IMR-90 (cell line): ENCODE data around the gene ABCA2. TPM values are rescaled to one million over a fixed set of nuclear protein-coding genes. Genes with fewer than 3 reads are reported as not detected.

Source experiments
- ATAC-seq: fragments of 200-7000 bp; cut with Tn5 transposase; 2 replicates; pipeline ENCODE4 v1.9.1; 2020; ENCODE audit warnings: low read depth, mild to moderate bottlenecking, moderate library complexity
- BruUV-seq: library from RNA; stranded (reverse); fragments of 400-500 nt; replicated peaks from 2 replicates; lab custom pipeline; 2021; lab: Mats Ljungman, UMichigan
- CTCF ChIA-PET: fragments of 300-600 bp; formaldehyde crosslinking; extraction: SDS; loops from one replicate; lab custom pipeline; 2021; ENCODE audit warnings: antibody characterized with exemption; lab: Yijun Ruan, JAX
- POLR2A ChIA-PET: fragments of 300-600 bp; sonication (Branson Sonifier 250); formaldehyde crosslinking; loops from one replicate; lab custom pipeline; 2022; ENCODE audit warnings: antibody characterized with exemption; ENCODE audit not compliant: unreplicated experiment; lab: Charles Lee
- DNase-seq: peaks from one replicate; pipeline ENCODE4 v3.0.0; 2013
- H2AFZ ChIP-seq: replicated peaks from 2 replicates; pipeline ENCODE3; 2013; ENCODE audit warnings: low read length, mild to moderate bottlenecking; ENCODE audit not compliant: poor library complexity
- H2AK5ac ChIP-seq: 2 replicates; pipeline ENCODE4 v1.6.1; 2013; ENCODE audit warnings: low read depth, low read length, inconsistent platforms
- H2AK9ac ChIP-seq: replicated peaks from 2 replicates; pipeline ENCODE3; 2013; ENCODE audit warnings: mild to moderate bottlenecking, low read depth, low read length, moderate library complexity; ENCODE audit not compliant: poor library complexity
- H2BK120ac ChIP-seq: 2 replicates; pipeline ENCODE4 v1.6.1; 2013; ENCODE audit warnings: low read depth, low read length, inconsistent platforms
- H2BK15ac ChIP-seq: 3 replicates; pipeline ENCODE4 v1.6.1; 2013; ENCODE audit warnings: low read depth, low read length, inconsistent platforms
- H2BK20ac ChIP-seq: 2 replicates; pipeline ENCODE4 v1.6.1; 2013; ENCODE audit warnings: low read depth, mild to moderate bottlenecking, inconsistent platforms, low read length, moderate library complexity
- H2BK5ac ChIP-seq: 2 replicates; pipeline ENCODE4 v1.6.1; 2013; ENCODE audit warnings: mild to moderate bottlenecking, low read depth, low read length, inconsistent platforms; ENCODE audit not compliant: poor library complexity, severe bottlenecking
- H3K14ac ChIP-seq: replicated peaks from 2 replicates; pipeline ENCODE4 v1.6.1; 2013; ENCODE audit warnings: low read depth, low read length, inconsistent platforms
- H3K18ac ChIP-seq: 2 replicates; pipeline ENCODE4 v1.6.1; 2013; ENCODE audit warnings: low read depth, low read length, control low read depth
- H3K23ac ChIP-seq: 2 replicates; pipeline ENCODE4 v1.6.1; 2013; ENCODE audit warnings: low read depth, low read length, inconsistent platforms
- H3K27ac ChIP-seq: 2 replicates; pipeline ENCODE4 v1.5.1; 2013; ENCODE audit warnings: mild to moderate bottlenecking, control low read depth, low read length; ENCODE audit not compliant: insufficient read depth
- H3K27me3 ChIP-seq: 2 replicates; pipeline ENCODE4 v1.6.1; 2013; ENCODE audit warnings: low read length; ENCODE audit not compliant: control insufficient read depth, insufficient read depth
- H3K36me3 ChIP-seq: 2 replicates; pipeline ENCODE4 v1.6.1; 2013; ENCODE audit warnings: low read length, mixed read lengths; ENCODE audit not compliant: control insufficient read depth, insufficient read depth
- H3K4ac ChIP-seq: 2 replicates; pipeline ENCODE4 v1.6.1; 2013; ENCODE audit warnings: low read depth, low read length, inconsistent platforms
- H3K4me1 ChIP-seq: 2 replicates; pipeline ENCODE4 v1.6.1; 2013; ENCODE audit warnings: low read length, mixed read lengths; ENCODE audit not compliant: control insufficient read depth, insufficient read depth
- H3K4me2 ChIP-seq: 2 replicates; pipeline ENCODE4 v1.6.1; 2013; ENCODE audit warnings: low read depth, mild to moderate bottlenecking, control low read depth, low read length, moderate library complexity
- H3K4me3 ChIP-seq: 2 replicates; pipeline ENCODE4 v1.5.1; 2013; ENCODE audit warnings: low read depth, mild to moderate bottlenecking, control low read depth, low read length, moderate library complexity; ENCODE audit not compliant: insufficient read depth
- H3K56ac ChIP-seq: 2 replicates; pipeline ENCODE4 v1.6.1; 2013; ENCODE audit warnings: low read length, inconsistent platforms; ENCODE audit not compliant: insufficient read depth; ENCODE audit errors: extremely low read depth
- H3K79me1 ChIP-seq, 2 experiments: 2 replicates each; pipeline ENCODE4 v1.6.1; 2013; ENCODE audit warnings: low read length in 2 of 2, inconsistent platforms in 1 of 2, low read depth in 1 of 2
- H3K9ac ChIP-seq: 2 replicates; pipeline ENCODE4 v1.6.1; 2013; ENCODE audit warnings: low read depth, low read length, control low read depth
- H3K9me1 ChIP-seq: 2 replicates; pipeline ENCODE4 v1.6.1; 2013; ENCODE audit warnings: low read length, inconsistent platforms; ENCODE audit not compliant: insufficient read depth
- H3K9me3 ChIP-seq: 2 replicates; pipeline ENCODE4 v1.6.1; 2013; ENCODE audit warnings: low read length; ENCODE audit not compliant: control insufficient read depth, insufficient read depth
- H4K20me1 ChIP-seq: 2 replicates; pipeline ENCODE4 v1.6.1; 2013; ENCODE audit warnings: low read length, inconsistent platforms; ENCODE audit not compliant: insufficient read depth
- H4K5ac ChIP-seq: 2 replicates; pipeline ENCODE4 v1.6.1; 2013; ENCODE audit warnings: mild to moderate bottlenecking, low read depth, low read length, control low read depth
- H4K8ac ChIP-seq, 2 experiments: 2 replicates each; pipeline ENCODE4 v1.6.1; 2013; ENCODE audit warnings: low read depth in 2 of 2, low read length in 2 of 2, control low read depth in 1 of 2, inconsistent platforms in 1 of 2
- H4K91ac ChIP-seq: 2 replicates; pipeline ENCODE4 v1.6.1; 2013; ENCODE audit warnings: low read depth, low read length, inconsistent platforms; ENCODE audit not compliant: insufficient read depth
- BHLHE40 ChIP-seq: fragments of 150-350 bp; IDR thresholded peaks from 2 replicates; pipeline ENCODE4 v1.6.1; 2016; ENCODE audit warnings: mild to moderate bottlenecking, low read depth, low read length
- CEBPB ChIP-seq: IDR thresholded peaks from 2 replicates; pipeline ENCODE4 v1.6.1; 2012; ENCODE audit warnings: low read depth, low read length, improper control_type of control experiment
- CHD1 ChIP-seq: IDR thresholded peaks from 2 replicates; pipeline ENCODE4 v1.6.1; 2012; ENCODE audit warnings: low read depth, low read length, improper control_type of control experiment
- FOS ChIP-seq: fragments of 150-350 bp; IDR thresholded peaks from 2 replicates; pipeline ENCODE4 v1.6.1; 2016; ENCODE audit warnings: low read depth, low read length
- MAFK ChIP-seq: IDR thresholded peaks from 2 replicates; pipeline ENCODE4 v1.6.1; 2012; ENCODE audit warnings: low read depth, low read length, improper control_type of control experiment
- MAZ ChIP-seq: IDR thresholded peaks from 2 replicates; pipeline ENCODE4 v1.6.1; 2012; ENCODE audit warnings: low read depth, mild to moderate bottlenecking, low read length, improper control_type of control experiment, moderate library complexity, borderline replicate concordance
- NFE2L2 ChIP-seq: fragments of 150-350 bp; IDR thresholded peaks from 2 replicates; pipeline ENCODE4 v1.6.1; 2016; ENCODE audit warnings: low read depth, mild to moderate bottlenecking, low read length
- POLR2A ChIP-seq: IDR thresholded peaks from 2 replicates; pipeline ENCODE4 v1.6.1; 2012; ENCODE audit warnings: mild to moderate bottlenecking, low read depth, low read length
- RAD21 ChIP-seq: IDR thresholded peaks from 2 replicates; pipeline ENCODE4 v1.6.1; 2012; ENCODE audit warnings: low read length, improper control_type of control experiment
- RCOR1 ChIP-seq: IDR thresholded peaks from 2 replicates; pipeline ENCODE4 v1.6.1; 2012; ENCODE audit warnings: mild to moderate bottlenecking, low read length, improper control_type of control experiment; ENCODE audit not compliant: insufficient replicate concordance
- RFX5 ChIP-seq: IDR thresholded peaks from 2 replicates; pipeline ENCODE4 v1.8.0; 2012; ENCODE audit warnings: low read depth, mild to moderate bottlenecking, low read length, moderate library complexity
- SMC3 ChIP-seq: fragments of 150-350 bp; IDR thresholded peaks from 2 replicates; pipeline ENCODE4 v1.6.1; 2016; ENCODE audit warnings: low read depth, mild to moderate bottlenecking, antibody characterized with exemption, low read length, moderate library complexity
- WGBS, 2 experiments: methylation state at CpG; one replicate each; pipeline versions ENCODE4 v1.1.5 to v1.1.7; 2013; ENCODE audit warnings: missing lambda C conversion rate in 2 of 2; ENCODE audit not compliant: insufficient read length in 1 of 2; ENCODE audit errors: extremely low coverage in 2 of 2; 5-methylcytosine and 5-hydroxymethylcytosine counted together
- dilution Hi-C: fragments of 300-500 bp; cut with HindIII; formaldehyde crosslinking; loops from one replicate; pipeline ENCODE4 v1.14.3; 2018; ENCODE audit warnings: low sequenced_read_pairs; ENCODE audit not compliant: unreplicated experiment
- in situ Hi-C: fragments of 300-500 bp; cut with MboI; formaldehyde crosslinking; loops from 3 replicates; pipeline ENCODE4 v1.14.3; 2019; ENCODE audit warnings: low sequenced_read_pairs, inconsistent platforms, mixed read lengths
- intact Hi-C: fragments of 100-400 bp; cut with micrococcal nuclease; formaldehyde crosslinking; loops from 2 replicates; pipeline ENCODE4 v1.10.0; 2022
- polyA plus RNA-seq, 3 experiments: library from polyadenylated mRNA; depleted of rRNA; stranded (reverse); fragments of >200 nt; gene quantifications; 2 replicates each; pipeline ENCODE4 v1.2.3, GENCODE V29; 2012; ENCODE audit warnings: low replicate concordance in 1 of 3
- total RNA-seq: library from RNA; depleted of rRNA; stranded (reverse); fragments of >200 nt; gene quantifications from 2 replicates; pipeline ENCODE4 v1.2.3, GENCODE V29; 2012
- TF ChIP-seq, protein P1 (sequence below): fragments of 150-350 bp; IDR thresholded peaks from 2 replicates; pipeline ENCODE4 v1.6.1; 2016; ENCODE audit warnings: low read depth, mild to moderate bottlenecking, low read length, moderate library complexity, borderline replicate concordance

Gene ABCA2
- total and polyA plus RNA-seq, 2 of the 4 experiments (the other 2 are of a cell fraction), result 3.8 to 46.0 TPM

DNA sequence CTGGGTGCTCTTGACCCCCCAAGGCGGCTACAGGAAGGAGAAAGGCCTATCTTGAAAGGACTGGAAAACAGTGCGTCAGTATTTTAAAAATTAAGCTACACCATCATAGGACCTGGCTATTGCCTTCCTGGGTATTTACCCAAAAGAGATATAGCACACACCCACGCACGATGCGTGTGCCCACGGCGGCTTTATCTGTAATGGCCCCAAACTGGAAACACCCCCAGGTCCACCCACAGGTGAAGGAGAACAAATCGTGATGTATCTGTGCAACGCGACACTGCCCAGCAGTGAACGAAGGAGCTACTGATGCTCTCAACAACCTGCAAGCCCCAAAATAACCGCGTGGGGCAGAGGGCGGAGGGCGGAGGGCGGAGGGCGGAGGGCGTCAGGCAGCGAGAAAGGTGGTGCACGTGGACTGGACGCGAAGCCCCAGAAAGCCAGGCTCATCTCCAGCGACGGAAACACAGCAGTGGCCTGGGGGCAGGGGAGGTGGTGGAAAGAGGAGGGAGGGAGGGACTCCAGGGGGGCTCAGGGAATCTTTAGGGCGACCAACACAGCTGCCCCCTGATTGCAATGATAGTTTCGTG lies 63.1 kb downstream of the ABCA2 start:
- H2BK120ac ChIP-seq, result no peak overlapping the region
- H3K4me3 ChIP-seq, result no peak overlapping the region
- no peak overlapping the region for H2BK20ac ChIP-seq
- no peak for ATAC-seq
- no peak overlapping the region for H2AFZ ChIP-seq
- dilution Hi-C loops, result no loop called here
- no peak overlapping the region for H2AK9ac ChIP-seq
- CTCF ChIA-PET, result interaction anchor here (1.0 kb wide), 1 partner anchor 11 kb away, joined by 3 read pairs; no protein-coding TSS in a partner anchor
- no peak overlapping the region for H4K91ac ChIP-seq
- no peak overlapping the region for H3K14ac ChIP-seq
- no peak overlapping the region for H3K4ac ChIP-seq
- POLR2A ChIA-PET, result no interaction called here
- no peak overlapping the region for H2AK5ac ChIP-seq
- no peak overlapping the region for H3K4me2 ChIP-seq
- H3K56ac ChIP-seq, result no peak overlapping the region
- H3K79me1 ChIP-seq, result no peaks in the 10 kb centered on the region
- no peaks in the 10 kb centered on the region for H4K20me1 ChIP-seq
- 83% methylated on average over 8 of the region's 26 CpGs; no CpG with 5 or more reads in 1 of the 2 experiments for WGBS, 2 experiments
- H3K18ac ChIP-seq, result no peak overlapping the region
- no peak overlapping the region for H2BK15ac ChIP-seq
- H3K27ac ChIP-seq, result no peak overlapping the region
- H3K4me1 ChIP-seq, result no peaks in the 10 kb centered on the region
- no peak overlapping the region for H3K9ac ChIP-seq
- no peaks in the 10 kb centered on the region for H3K9me3 ChIP-seq
- H3K23ac ChIP-seq, result no peak overlapping the region
- no TSS peak for BruUV-seq
- no peaks in the 10 kb centered on the region for H3K36me3 ChIP-seq
- no peak overlapping the region for H2BK5ac ChIP-seq
- H4K8ac ChIP-seq, result no peak overlapping the region
- no peak overlapping the region for H4K5ac ChIP-seq
- H3K27me3 ChIP-seq, result peaks cover 20% of the 10 kb centered on the region
- no peak for DNase-seq
- intact Hi-C loops, result no loop called here
- no peak for TF ChIP-seq RAD21
- TF ChIP-seq BHLHE40, result no peak
- no peak for TF ChIP-seq MAZ
- no peak for TF ChIP-seq RFX5
- TF ChIP-seq FOS, result no peak
- no peak for TF ChIP-seq CEBPB
- no peak for TF ChIP-seq NFE2L2
- TF ChIP-seq, protein P1, sequence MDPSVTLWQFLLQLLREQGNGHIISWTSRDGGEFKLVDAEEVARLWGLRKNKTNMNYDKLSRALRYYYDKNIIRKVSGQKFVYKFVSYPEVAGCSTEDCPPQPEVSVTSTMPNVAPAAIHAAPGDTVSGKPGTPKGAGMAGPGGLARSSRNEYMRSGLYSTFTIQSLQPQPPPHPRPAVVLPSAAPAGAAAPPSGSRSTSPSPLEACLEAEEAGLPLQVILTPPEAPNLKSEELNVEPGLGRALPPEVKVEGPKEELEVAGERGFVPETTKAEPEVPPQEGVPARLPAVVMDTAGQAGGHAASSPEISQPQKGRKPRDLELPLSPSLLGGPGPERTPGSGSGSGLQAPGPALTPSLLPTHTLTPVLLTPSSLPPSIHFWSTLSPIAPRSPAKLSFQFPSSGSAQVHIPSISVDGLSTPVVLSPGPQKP, result no peak
- TF ChIP-seq RCOR1, result no peak
- TF ChIP-seq POLR2A, result no peak
- no peak for TF ChIP-seq CHD1
- TF ChIP-seq MAFK, result no peak
- no peak for TF ChIP-seq SMC3
- H3K9me1 ChIP-seq, result peaks cover 2% of the 10 kb centered on the region; the same call in 1 of the 2 replicates
- in situ Hi-C loops, result no loop called here
